ENCODE measurements around the gene PNPLA7. TPM values are rescaled to one million over a fixed set of nuclear protein-coding genes. Genes with fewer than 3 reads are reported as not detected.

PNPLA7 gene
- total and polyA plus RNA-seq, 2 donors (not counting 1 experiment from before 2014, with no cell fraction given) = 18.7 to 29.9 TPM

GRCh38 chr9:137544176-137544760 is 5.9 kb downstream of the PNPLA7 start:
- no peak overlapping the region for H2AFZ ChIP-seq (ENCODE audit: insufficient read depth, low read depth, low read length, poor library complexity, severe bottlenecking)
- H3K27ac ChIP-seq (ENCODE audit: low read length in 2 of 2) = no peak overlapping the region
- Mint-ChIP-seq H3K27ac (no peak overlapping the region), H3K27me3 (no peaks in the 10 kb centered on the region), H3K9me3 (ENCODE audit: insufficient read depth) (no peaks in the 10 kb centered on the region), H3K4me1 (peaks cover 23% of the 10 kb centered on the region), H3K4me3 (no peak overlapping the region)
- H3K79me2 ChIP-seq (ENCODE audit: control insufficient read depth, insufficient read depth, low read length) = peaks cover 40% of the 10 kb centered on the region
- peaks cover 18% of the 10 kb centered on the region for H4K20me1 ChIP-seq (ENCODE audit: control insufficient read depth, insufficient read depth, low read length, poor library complexity, severe bottlenecking)
- no peak overlapping the region for H3K9ac ChIP-seq (ENCODE audit: low read length)
- no peak for ATAC-seq (ENCODE audit: low read depth)
- DNase-seq = no peak
- H3K4me3 ChIP-seq (ENCODE audit: control extremely low read depth in 1 of 5, extremely low read depth in 1 of 5, insufficient read depth in 1 of 5, low read depth in 2 of 5, low read length in 4 of 5) = no peak overlapping the region
- TF ChIP-seq CTCF (IDR thresholded peaks at IDR 0.05) (no peak), EZH2 (IDR thresholded peaks at IDR 0.05; ENCODE audit: borderline replicate concordance, insufficient read depth, low read depth, low read length, poor library complexity, severe bottlenecking) (no peak)
- peaks cover 16 to 33% of the 10 kb centered on the region in 2 donors for H3K4me1 ChIP-seq (ENCODE audit: control insufficient read depth in 2 of 2, insufficient read depth in 2 of 2, low read length in 2 of 2)
- no peak overlapping the region for H3K4me2 ChIP-seq (replicated peaks; ENCODE audit: low read depth, low read length, poor library complexity, severe bottlenecking)
- POLR2A ChIA-PET = no interaction called here
- H3K27me3 ChIP-seq (replicated peaks in 1 of 4; ENCODE audit: control extremely low read depth in 1 of 4, control insufficient read depth in 3 of 4, insufficient read depth in 4 of 4, low read length in 3 of 4) = no peaks in the 10 kb centered on the region
- intact Hi-C loops (cut with micrococcal nuclease) = no loop called here
- H3K9me3 ChIP-seq (ENCODE audit: control extremely low read depth in 1 of 3, control insufficient read depth in 2 of 3, insufficient read depth in 1 of 3, low read length in 2 of 3) = peaks cover 0 to 10% (median 0%) of the 10 kb centered on the region in 3 donors
- peaks cover 0 to 21% of the 10 kb centered on the region in 2 experiments for H3K36me3 ChIP-seq (replicated peaks in 1 of 2; ENCODE audit: control extremely low read depth in 1 of 2, control insufficient read depth in 1 of 2, extremely low read depth in 1 of 2, insufficient read depth in 2 of 2, low read length in 1 of 2)
- CTCF ChIA-PET = no interaction called here
- WGBS (ENCODE audit: insufficient coverage) = 93% methylated on average over 8 of the region's 12 CpGs

- H3K27me3 ChIP-seq (replicated peaks in 1 of 4; ENCODE audit: control extremely low read depth in 1 of 4, control insufficient read depth in 3 of 4, insufficient read depth in 4 of 4, low read length in 3 of 4) = no peaks in the 10 kb centered on the region
- 94% methylated on average over 25 of the region's 25 CpGs for WGBS (ENCODE audit: insufficient coverage)
- H3K79me2 ChIP-seq (ENCODE audit: control insufficient read depth, insufficient read depth, low read length) = peaks cover 40% of the 10 kb centered on the region
- no peak overlapping the region for H2AFZ ChIP-seq (ENCODE audit: insufficient read depth, low read depth, low read length, poor library complexity, severe bottlenecking)
- no peak overlapping the region for H3K4me2 ChIP-seq (replicated peaks; ENCODE audit: low read depth, low read length, poor library complexity, severe bottlenecking)
- H3K9me3 Mint-ChIP-seq (ENCODE audit: insufficient read depth) = no peaks in the 10 kb centered on the region
- intact Hi-C loops (cut with micrococcal nuclease) = no loop called here
- no peak overlapping the region for H3K9ac ChIP-seq (ENCODE audit: low read length)
- DNase-seq (no peak), ATAC-seq (ENCODE audit: low read depth) (no peak)
- no peak overlapping the region for H3K4me3 ChIP-seq (ENCODE audit: control extremely low read depth in 1 of 5, extremely low read depth in 1 of 5, insufficient read depth in 1 of 5, low read depth in 2 of 5, low read length in 4 of 5)
- H3K27me3 Mint-ChIP-seq = no peaks in the 10 kb centered on the region
- peaks cover 18% of the 10 kb centered on the region for H4K20me1 ChIP-seq (ENCODE audit: control insufficient read depth, insufficient read depth, low read length, poor library complexity, severe bottlenecking)
- POLR2A ChIA-PET = no interaction called here
- peaks cover 16% of the 10 kb centered on the region for H3K4me1 Mint-ChIP-seq
- no peak overlapping the region for H3K4me3 Mint-ChIP-seq
- TF ChIP-seq EZH2 (IDR thresholded peaks at IDR 0.05; ENCODE audit: borderline replicate concordance, insufficient read depth, low read depth, low read length, poor library complexity, severe bottlenecking) = no peak
- no peak for TF ChIP-seq CTCF (IDR thresholded peaks at IDR 0.05)
- H3K4me1 ChIP-seq (ENCODE audit: control insufficient read depth in 2 of 2, insufficient read depth in 2 of 2, low read length in 2 of 2) = peaks cover 8 to 25% of the 10 kb centered on the region in 2 donors
- H3K27ac ChIP-seq (ENCODE audit: low read length in 2 of 2) = no peak overlapping the region
- H3K27ac Mint-ChIP-seq = no peak overlapping the region
- CTCF ChIA-PET = no interaction called here
- peaks cover 0 to 5% (median 0%) of the 10 kb centered on the region in 3 donors for H3K9me3 ChIP-seq (ENCODE audit: control extremely low read depth in 1 of 3, control insufficient read depth in 2 of 3, insufficient read depth in 1 of 3, low read length in 2 of 3)
- peaks cover 0 to 21% of the 10 kb centered on the region in 2 experiments for H3K36me3 ChIP-seq (replicated peaks in 1 of 2; ENCODE audit: control extremely low read depth in 1 of 2, control insufficient read depth in 1 of 2, extremely low read depth in 1 of 2, insufficient read depth in 2 of 2, low read length in 1 of 2)
Observed at GRCh38 chr9:137543237-137543963, 6.8 kb downstream of the PNPLA7 start.

All from B cell (primary cell).